GM12878 (cell line): ENCODE data around the gene FMN2. TPM values are rescaled to one million over a fixed set of nuclear protein-coding genes. Genes with fewer than 3 reads are reported as not detected.

Experiments
- ATAC-seq: fragments of 200-7000 bp; cut with Tn5 transposase; 3 replicates; pipeline ENCODE4 v1.9.1; 2020; ENCODE audit warnings: mild to moderate bottlenecking, moderate library complexity
- BruUV-seq: library from RNA; stranded (reverse); fragments of 400-500 nt; replicated peaks from 2 replicates; lab custom pipeline; 2021; lab: Mats Ljungman, UMichigan
- CTCF ChIA-PET: fragments of 300-600 bp; sonication (Branson Sonifier 250); formaldehyde crosslinking; extraction: SDS; loops from one replicate; lab custom pipeline; 2021; ENCODE audit warnings: inconsistent platforms; lab: Yijun Ruan, JAX
- POLR2A ChIA-PET: fragments of 350-600 bp; formaldehyde crosslinking; extraction: SDS; loops from one replicate; lab custom pipeline; 2021; ENCODE audit warnings: inconsistent platforms; lab: Charles Lee
- RAD21 ChIA-PET: fragments of 300-600 bp; sonication (Branson Sonifier 250); formaldehyde crosslinking; loops from one replicate; lab custom pipeline; 2023; ENCODE audit warnings: antibody characterized with exemption; ENCODE audit not compliant: unreplicated experiment; lab: Charles Lee
- SMC1A ChIA-PET: fragments of 300-600 bp; sonication (Branson Sonifier 250); formaldehyde crosslinking; loops from one replicate; lab custom pipeline; 2023; ENCODE audit not compliant: unreplicated experiment, uncharacterized antibody; lab: Charles Lee
- DNase-seq: peaks from one replicate; pipeline ENCODE4 v3.0.0-alpha.2; 2011; ENCODE audit warnings: low read depth, low spot score
- FAIRE-seq: peaks from 3 replicates; lab custom pipeline; 2011; peaks lifted over from hg19 to GRCh38; lab: Jason Lieb, UNC
- H2AFZ ChIP-seq: 2 replicates; pipeline ENCODE4 v1.6.0; 2011; ENCODE audit warnings: low read depth, low read length, control low read depth; ENCODE audit not compliant: control insufficient read depth
- H3K27ac ChIP-seq: 2 replicates; pipeline ENCODE4 v1.5.1; 2011; ENCODE audit warnings: control low read depth; ENCODE audit not compliant: control insufficient read depth, insufficient read depth
- H3K27me3 ChIP-seq, 2 experiments: replicated peaks in 1 of 2; 2 replicates each; pipeline versions ENCODE4 v1.6.0 to v1.6.1; 2011; ENCODE audit warnings: low read length in 1 of 2; ENCODE audit not compliant: control insufficient read depth in 2 of 2, insufficient read depth in 2 of 2
- H3K36me3 ChIP-seq, 2 experiments: 2 replicates each; pipeline ENCODE4 v1.5.1; 2011; ENCODE audit warnings: low read length in 1 of 2; ENCODE audit not compliant: control insufficient read depth in 2 of 2, insufficient read depth in 2 of 2
- H3K4me1 ChIP-seq: 2 replicates; pipeline ENCODE4 v1.6.1; 2011; ENCODE audit warnings: mild to moderate bottlenecking, low read length, moderate library complexity, mixed read lengths; ENCODE audit not compliant: control insufficient read depth, insufficient read depth
- H3K4me2 ChIP-seq: 2 replicates; pipeline ENCODE4 v1.6.0; 2011; ENCODE audit warnings: control low read depth; ENCODE audit not compliant: control insufficient read depth, insufficient read depth
- H3K4me3 ChIP-seq: fragments of 200-600 bp; sonication (generic); 2 replicates; pipeline ENCODE4 v1.5.1; 2016
- H3K79me2 ChIP-seq: 2 replicates; pipeline ENCODE4 v1.6.0; 2011; ENCODE audit warnings: low read length; ENCODE audit not compliant: control insufficient read depth, insufficient read depth
- H3K9ac ChIP-seq: 2 replicates; pipeline ENCODE4 v1.8.0; 2011; ENCODE audit warnings: low read length, control low read depth, mixed read lengths; ENCODE audit not compliant: control insufficient read depth, insufficient read depth
- H3K9me3 ChIP-seq: replicated peaks from 3 replicates; pipeline ENCODE4 v1.5.1; 2011; ENCODE audit warnings: mild to moderate bottlenecking, low read length; ENCODE audit not compliant: control insufficient read depth, insufficient read depth
- H4K20me1 ChIP-seq: 2 replicates; pipeline ENCODE4 v1.6.0; 2011; ENCODE audit not compliant: control insufficient read depth, insufficient read depth
- BCL11A ChIP-seq: IDR thresholded peaks from 2 replicates; pipeline ENCODE4 v1.6.1; 2011; ENCODE audit warnings: low read depth, low read length
- CUX1 ChIP-seq: IDR thresholded peaks from 2 replicates; pipeline ENCODE4 v1.6.1; 2012; ENCODE audit warnings: improper control_type of control experiment, low read depth, low read length; ENCODE audit not compliant: insufficient replicate concordance
- ETV6 ChIP-seq, 2 experiments: fragments of 450-650 bp in 1 of 2; IDR thresholded peaks in 1 of 2; conservative IDR thresholded peaks in 1 of 2; 2 replicates each; pipeline ENCODE4 v1.6.1; 2014; ENCODE audit warnings: antibody characterized with exemption in 1 of 2, borderline replicate concordance in 1 of 2, low read depth in 1 of 2, mild to moderate bottlenecking in 1 of 2, moderate library complexity in 1 of 2
- EZH2 ChIP-seq: IDR thresholded peaks from 2 replicates; pipeline ENCODE4 v1.6.1; 2012; ENCODE audit warnings: low read depth, mild to moderate bottlenecking, control low read depth, inconsistent platforms, low read length, borderline replicate concordance; ENCODE audit not compliant: control insufficient read depth
- MTA2 ChIP-seq: fragments of 450-650 bp; IDR thresholded peaks from 2 replicates; pipeline ENCODE4 v1.6.1; 2016; ENCODE audit warnings: low read depth, mild to moderate bottlenecking, moderate library complexity
- PKNOX1 ChIP-seq: fragments of 450-650 bp; IDR thresholded peaks from 2 replicates; pipeline ENCODE4 v1.6.1; 2016; ENCODE audit warnings: mild to moderate bottlenecking
- PML ChIP-seq: IDR thresholded peaks from 2 replicates; pipeline ENCODE4 v1.6.1; 2012; ENCODE audit warnings: low read length, inconsistent platforms
- PRDM15 ChIP-seq: fragments of 450-650 bp; formaldehyde crosslinking; IDR thresholded peaks from 2 replicates; pipeline ENCODE4 v1.4.0; 2020; ENCODE audit warnings: mild to moderate bottlenecking, moderate library complexity
- RCOR1 ChIP-seq: conservative IDR thresholded peaks from 2 replicates; pipeline ENCODE4 v1.6.1; 2012; ENCODE audit warnings: low read depth, low read length, improper control_type of control experiment
- SMARCA5 ChIP-seq: fragments of 450-650 bp; IDR thresholded peaks from 2 replicates; pipeline ENCODE4 v1.6.1; 2017; ENCODE audit warnings: mild to moderate bottlenecking
- SMC3 ChIP-seq: IDR thresholded peaks from 2 replicates; pipeline ENCODE4 v1.6.1; 2011; ENCODE audit warnings: low read length, improper control_type of control experiment, borderline replicate concordance
- TARDBP ChIP-seq: IDR thresholded peaks from 2 replicates; pipeline ENCODE4 v1.6.1; 2016; ENCODE audit warnings: borderline replicate concordance
- ZBED1 ChIP-seq: IDR thresholded peaks from 2 replicates; pipeline ENCODE4 v1.6.1; 2016; ENCODE audit warnings: borderline replicate concordance
- WGBS: methylation state at CpG from one replicate; pipeline ENCODE4 v1.1.6; 2016; ENCODE audit warnings: low lambda C conversion rate; ENCODE audit not compliant: insufficient replicate concordance, insufficient coverage; ENCODE audit errors: missing lambda C conversion rate; 5-methylcytosine and 5-hydroxymethylcytosine counted together
- in situ Hi-C: fragments of 300-500 bp; cut with MboI; formaldehyde crosslinking; loops from 9 replicates; pipeline ENCODE4 v1.14.3; 2018; ENCODE audit warnings: mixed read lengths
- intact Hi-C: fragments of 100-400 bp; cut with micrococcal nuclease; formaldehyde crosslinking; loops from one replicate; pipeline ENCODE4 v1.14.2; 2022; ENCODE audit not compliant: unreplicated experiment
- polyA plus RNA-seq, 11 experiments: library from polyadenylated mRNA; depleted of rRNA in 4 of 11; unstranded in 6 of 11; stranded (reverse) in 5 of 11; fragments of >200 nt; fragmentation: Nextera tagmentation in 4 of 11; fragmentation: Illumina TruSeq in 1 of 11; extraction: Ambion mirVana in 4 of 11; extraction: Trizol in 1 of 11; gene quantifications; 1 replicate in 1 of 11; 2 replicates in 10 of 11; pipeline versions ENCODE4 v1.2.1 to v1.2.3, GENCODE V29; 2011 to 2016; ENCODE audit warnings: inconsistent platforms in 2 of 11, missing spikeins in 2 of 11, low read depth in 1 of 11
- total RNA-seq, 4 experiments: library from RNA; depleted of rRNA in 3 of 4; stranded (reverse); fragments of >200 nt in 3 of 4; fragmentation: Illumina TruSeq in 1 of 4; extraction: Trizol in 1 of 4; gene quantifications; 2 replicates each; pipeline versions ENCODE4 v1.2.1 to v1.2.3, GENCODE V29; 2013 to 2021
- TF ChIP-seq, protein P1 (sequence below): IDR thresholded peaks from 2 replicates; pipeline ENCODE4 v1.6.1; 2011; ENCODE audit warnings: borderline replicate concordance, low read depth, mild to moderate bottlenecking, moderate library complexity, low read length; ENCODE audit not compliant: insufficient read depth, poor library complexity, severe bottlenecking

Gene FMN2
- total and polyA plus RNA-seq, 10 of the 15 experiments (the other 5 are each of a cell fraction or from before 2014, with no cell fraction given), result 0.60 TPM; not detected in 9

DNA sequence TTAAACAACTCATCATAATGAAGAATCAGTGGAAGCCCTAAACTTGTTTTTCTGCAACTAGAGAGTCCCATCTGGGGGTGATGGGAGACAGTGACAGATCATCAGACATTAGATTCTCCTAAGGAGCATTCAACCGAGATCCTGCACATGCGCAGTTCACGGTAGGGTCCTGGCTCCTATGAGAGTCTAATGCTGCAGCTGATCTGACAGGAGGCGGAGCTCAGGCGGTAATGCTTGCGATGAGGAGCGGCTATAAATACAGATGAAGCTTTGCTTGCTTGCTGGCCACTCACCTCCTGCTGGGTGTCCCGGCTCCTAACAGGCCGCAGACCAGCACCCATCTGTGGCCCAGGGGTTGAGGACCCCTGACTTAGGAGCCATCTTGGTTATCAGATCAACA, 247.2 kb downstream of the FMN2 start:
- TF ChIP-seq SMC3, result no peak
- no peak for TF ChIP-seq PKNOX1
- TF ChIP-seq, protein P1, sequence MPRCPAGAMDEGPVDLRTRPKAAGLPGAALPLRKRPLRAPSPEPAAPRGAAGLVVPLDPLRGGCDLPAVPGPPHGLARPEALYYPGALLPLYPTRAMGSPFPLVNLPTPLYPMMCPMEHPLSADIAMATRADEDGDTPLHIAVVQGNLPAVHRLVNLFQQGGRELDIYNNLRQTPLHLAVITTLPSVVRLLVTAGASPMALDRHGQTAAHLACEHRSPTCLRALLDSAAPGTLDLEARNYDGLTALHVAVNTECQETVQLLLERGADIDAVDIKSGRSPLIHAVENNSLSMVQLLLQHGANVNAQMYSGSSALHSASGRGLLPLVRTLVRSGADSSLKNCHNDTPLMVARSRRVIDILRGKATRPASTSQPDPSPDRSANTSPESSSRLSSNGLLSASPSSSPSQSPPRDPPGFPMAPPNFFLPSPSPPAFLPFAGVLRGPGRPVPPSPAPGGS, result no peak
- no peak for TF ChIP-seq PRDM15
- TF ChIP-seq TARDBP, result no peak
- no peak for TF ChIP-seq CUX1
- TF ChIP-seq ETV6 (conservative IDR thresholded peaks at IDR 0.05 in 1 of 2, IDR thresholded peaks at IDR 0.05 in 1 of 2; ENCODE audit: borderline replicate concordance in 1 of 2, low read depth in 1 of 2), result no peak
- TF ChIP-seq RCOR1, result no peak
- no peak for TF ChIP-seq PML
- no peak for TF ChIP-seq BCL11A
- TF ChIP-seq EZH2, result no peak
- TF ChIP-seq SMARCA5, result no peak
- TF ChIP-seq MTA2, result no peak
- TF ChIP-seq ZBED1, result no peak
- FAIRE-seq, result no peak
- no TSS peak for BruUV-seq
- Histone ChIP-seq H3K79me2 (no peaks in the 10 kb centered on the region), H4K20me1 (no peaks in the 10 kb centered on the region), H3K27ac (no peak overlapping the region), H2AFZ (no peak overlapping the region), H3K4me3 (no peak overlapping the region), H3K4me2 (no peak overlapping the region), H3K4me1 (no peaks in the 10 kb centered on the region), H3K9ac (no peak overlapping the region), H3K36me3 (no peaks in the 10 kb centered on the region), H3K9me3 (no peaks in the 10 kb centered on the region), H3K27me3 (no peaks in the 10 kb centered on the region)
- RAD21 ChIA-PET, result no interaction called here
- no peak for ATAC-seq
- intact Hi-C loops (no loop called here), in situ Hi-C loops (no loop called here)
- SMC1A ChIA-PET, result no interaction called here
- CTCF ChIA-PET, result no interaction called here
- POLR2A ChIA-PET, result no interaction called here
- no peak for DNase-seq
- 49% methylated on average over 9 of the region's 9 CpGs for WGBS
